A673 (cell line): Measurements from ENCODE around the gene GOLGA1. TPM values are rescaled to one million over a fixed set of nuclear protein-coding genes. Genes with fewer than 3 reads are reported as not detected.
"Not testable (repeated sequence)": the region's sequence is repeated elsewhere in the genome, so short reads cannot be mapped to it uniquely, and the experiment has no call there.

Source experiments
- BruUV-seq: library from RNA; stranded (reverse); fragments of 400-500 nt; replicated peaks from 2 replicates; lab custom pipeline; 2021; lab: Mats Ljungman, UMichigan
- CTCF ChIA-PET: fragments of 300-600 bp; sonication (Branson Sonifier 250); formaldehyde crosslinking; loops from one replicate; lab custom pipeline; 2022; ENCODE audit warnings: antibody characterized with exemption; lab: Charles Lee
- POLR2A ChIA-PET: fragments of 300-600 bp; sonication (Branson Sonifier 250); formaldehyde crosslinking; loops from one replicate; lab custom pipeline; 2022; ENCODE audit warnings: antibody characterized with exemption; ENCODE audit not compliant: low non-redundant PET; lab: Charles Lee
- DNase-seq: peaks from one replicate; pipeline ENCODE4 v3.0.0-alpha.2; 2015; ENCODE audit warnings: low spot score
- H3K27ac ChIP-seq: fragments of 200-600 bp; sonication (generic); 2 replicates; pipeline ENCODE4 v1.5.1; 2016; ENCODE audit warnings: mixed run types, low read depth, mild to moderate bottlenecking, mixed read lengths, antibody characterized with exemption, low read length; ENCODE audit not compliant: poor library complexity, severe bottlenecking
- H3K27me3 ChIP-seq: fragments of 200-600 bp; sonication (generic); replicated peaks from 2 replicates; pipeline ENCODE4 v1.6.1; 2017; ENCODE audit warnings: mixed run types, low read depth, mild to moderate bottlenecking, mixed read lengths, antibody characterized with exemption, low read length; ENCODE audit not compliant: insufficient read depth, poor library complexity
- H3K36me3 ChIP-seq: fragments of 200-600 bp; sonication (generic); 2 replicates; pipeline ENCODE4 v1.6.1; 2016; ENCODE audit warnings: mixed run types, mild to moderate bottlenecking, mixed read lengths, antibody characterized with exemption, low read length; ENCODE audit not compliant: insufficient read depth, poor library complexity, severe bottlenecking
- H3K4me1 ChIP-seq: fragments of 200-600 bp; sonication (generic); 2 replicates; pipeline ENCODE4 v1.6.1; 2017; ENCODE audit warnings: mixed run types, mild to moderate bottlenecking, mixed read lengths, antibody characterized with exemption, low read length; ENCODE audit not compliant: insufficient read depth, poor library complexity, severe bottlenecking
- H3K4me3 ChIP-seq: fragments of 200-600 bp; sonication (generic); 2 replicates; pipeline ENCODE4 v1.5.1; 2016; ENCODE audit warnings: low read depth, mixed run types, mild to moderate bottlenecking, mixed read lengths, low read length; ENCODE audit not compliant: poor library complexity, severe bottlenecking
- H3K9me3 ChIP-seq: fragments of 200-600 bp; sonication (generic); 2 replicates; pipeline ENCODE4 v1.6.1; 2016; ENCODE audit warnings: mixed run types, low read depth, mild to moderate bottlenecking, mixed read lengths, antibody characterized with exemption, low read length; ENCODE audit not compliant: poor library complexity, severe bottlenecking
- EZH2 ChIP-seq: fragments of 200-600 bp; sonication (generic); IDR thresholded peaks from 2 replicates; pipeline ENCODE4 v1.6.1; 2017; ENCODE audit warnings: borderline replicate concordance, low read depth, mild to moderate bottlenecking, mixed read lengths, antibody characterized with exemption, low read length; ENCODE audit not compliant: poor library complexity, severe bottlenecking
- intact Hi-C: fragments of 100-400 bp; cut with micrococcal nuclease; formaldehyde crosslinking; loops from one replicate; pipeline ENCODE4 v1.10.0; 2022; ENCODE audit not compliant: unreplicated experiment
- total RNA-seq: library from RNA; stranded (reverse); gene quantifications from 2 replicates; pipeline ENCODE4 v1.2.3, GENCODE V29; 2021
- TF ChIP-seq, protein P1 (sequence below): fragments of 300-800, 200-600 bp; sonication (generic); conservative IDR thresholded peaks from 2 replicates; pipeline ENCODE4 v1.5.1; 2017; ENCODE audit warnings: low read depth, mild to moderate bottlenecking, antibody characterized with exemption, low read length, moderate library complexity, mixed read lengths

Gene GOLGA1
- total RNA-seq, 1 experiment from 2014 or later = 21.7 TPM

DNA sequence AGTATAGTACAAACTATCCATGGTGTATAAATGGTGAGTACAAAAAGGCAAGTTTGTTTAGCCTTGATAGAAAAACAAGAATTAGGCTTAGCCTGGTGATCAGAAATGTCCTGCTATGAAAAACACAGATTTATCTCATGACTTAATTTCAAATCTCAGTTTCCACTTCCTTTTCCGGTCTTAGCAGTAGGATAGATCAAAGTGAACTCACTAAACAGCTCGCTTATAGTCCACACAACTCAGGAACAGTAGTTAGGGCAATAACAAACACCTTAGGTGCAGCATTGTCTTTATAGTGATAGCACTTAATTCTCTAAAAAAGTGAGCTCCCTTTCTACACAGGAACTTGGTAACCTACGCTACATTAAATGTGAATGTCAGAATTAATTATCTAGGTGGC lies 11.4 kb downstream of the GOLGA1 start:
- ChIA-PET POLR2A (no interaction called here), CTCF (no interaction called here)
- Histone ChIP-seq H3K27me3 (no peaks in the 10 kb centered on the region), H3K27ac (no peak overlapping the region), H3K9me3 (no peaks in the 10 kb centered on the region), H3K4me1 (no peaks in the 10 kb centered on the region), H3K36me3 (peaks cover 6% of the 10 kb centered on the region), H3K4me3 (no peak overlapping the region)
- no peak for TF ChIP-seq EZH2
- TF ChIP-seq, protein P1, sequence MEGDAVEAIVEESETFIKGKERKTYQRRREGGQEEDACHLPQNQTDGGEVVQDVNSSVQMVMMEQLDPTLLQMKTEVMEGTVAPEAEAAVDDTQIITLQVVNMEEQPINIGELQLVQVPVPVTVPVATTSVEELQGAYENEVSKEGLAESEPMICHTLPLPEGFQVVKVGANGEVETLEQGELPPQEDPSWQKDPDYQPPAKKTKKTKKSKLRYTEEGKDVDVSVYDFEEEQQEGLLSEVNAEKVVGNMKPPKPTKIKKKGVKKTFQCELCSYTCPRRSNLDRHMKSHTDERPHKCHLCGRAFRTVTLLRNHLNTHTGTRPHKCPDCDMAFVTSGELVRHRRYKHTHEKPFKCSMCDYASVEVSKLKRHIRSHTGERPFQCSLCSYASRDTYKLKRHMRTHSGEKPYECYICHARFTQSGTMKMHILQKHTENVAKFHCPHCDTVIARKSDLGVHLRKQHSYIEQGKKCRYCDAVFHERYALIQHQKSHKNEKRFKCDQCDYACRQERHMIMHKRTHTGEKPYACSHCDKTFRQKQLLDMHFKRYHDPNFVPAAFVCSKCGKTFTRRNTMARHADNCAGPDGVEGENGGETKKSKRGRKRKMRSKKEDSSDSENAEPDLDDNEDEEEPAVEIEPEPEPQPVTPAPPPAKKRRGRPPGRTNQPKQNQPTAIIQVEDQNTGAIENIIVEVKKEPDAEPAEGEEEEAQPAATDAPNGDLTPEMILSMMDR = no peak
- BruUV-seq = no TSS peak
- intact Hi-C loops = no loop called here
- DNase-seq = no peak

DNA sequence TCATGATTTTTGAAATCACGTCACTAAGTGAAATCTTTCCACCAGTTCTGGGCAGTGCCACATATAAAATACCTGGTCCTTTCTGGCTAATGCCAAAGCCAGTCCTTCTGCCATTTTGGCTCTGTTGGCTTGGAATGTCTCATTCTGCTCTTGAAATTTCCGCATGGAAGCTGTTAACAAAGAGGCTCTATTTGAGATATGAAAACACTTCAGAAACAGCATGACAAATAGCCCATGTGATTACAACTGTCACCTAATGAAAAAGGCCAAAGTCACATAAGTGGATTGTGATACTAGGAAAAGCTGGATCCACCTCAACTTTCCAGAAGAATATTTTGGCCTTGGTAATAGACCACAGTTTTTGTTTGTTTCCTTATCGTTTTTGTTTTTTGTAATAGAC lies 12.8 kb downstream of the GOLGA1 start:
- no peaks in the 10 kb centered on the region for H3K27me3 ChIP-seq
- H3K36me3 ChIP-seq = peaks cover 6% of the 10 kb centered on the region
- no peak overlapping the region for H3K27ac ChIP-seq
- H3K4me1 ChIP-seq = no peaks in the 10 kb centered on the region
- BruUV-seq = no TSS peak
- intact Hi-C loops = no loop called here
- H3K4me3 ChIP-seq = no peak overlapping the region
- no peak for DNase-seq
- H3K9me3 ChIP-seq = no peaks in the 10 kb centered on the region
- ChIA-PET POLR2A (no interaction called here), CTCF (no interaction called here)
- TF ChIP-seq, protein P1 = no peak
- TF ChIP-seq EZH2 = no peak

DNA sequence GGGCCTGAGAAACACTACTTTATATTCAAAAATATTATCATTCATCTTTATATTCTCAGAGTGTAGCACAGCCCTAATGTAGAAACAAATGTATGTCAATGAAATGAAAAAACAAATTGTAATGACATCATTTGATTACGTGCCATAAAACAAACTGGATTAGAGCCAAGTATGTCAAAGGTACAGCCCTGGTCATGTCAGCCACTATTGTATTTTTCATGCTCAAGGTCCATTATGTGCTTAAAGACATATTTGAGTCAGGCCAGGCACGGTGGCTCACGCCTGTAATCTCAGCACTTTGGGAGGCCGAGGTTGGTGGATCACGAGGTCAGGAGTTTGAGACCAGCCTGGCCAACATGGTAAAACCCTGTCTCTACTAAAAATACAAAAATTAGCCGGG lies 20.5 kb downstream of the GOLGA1 start:
- H3K4me1 ChIP-seq, H3K4me3 ChIP-seq, CTCF ChIA-PET, DNase-seq, H3K27me3 ChIP-seq, BruUV-seq, intact Hi-C loops, H3K27ac ChIP-seq, H3K9me3 ChIP-seq, POLR2A ChIA-PET: not testable (repeated sequence)
- H3K36me3 ChIP-seq = peaks cover 13% of the 10 kb centered on the region

DNA sequence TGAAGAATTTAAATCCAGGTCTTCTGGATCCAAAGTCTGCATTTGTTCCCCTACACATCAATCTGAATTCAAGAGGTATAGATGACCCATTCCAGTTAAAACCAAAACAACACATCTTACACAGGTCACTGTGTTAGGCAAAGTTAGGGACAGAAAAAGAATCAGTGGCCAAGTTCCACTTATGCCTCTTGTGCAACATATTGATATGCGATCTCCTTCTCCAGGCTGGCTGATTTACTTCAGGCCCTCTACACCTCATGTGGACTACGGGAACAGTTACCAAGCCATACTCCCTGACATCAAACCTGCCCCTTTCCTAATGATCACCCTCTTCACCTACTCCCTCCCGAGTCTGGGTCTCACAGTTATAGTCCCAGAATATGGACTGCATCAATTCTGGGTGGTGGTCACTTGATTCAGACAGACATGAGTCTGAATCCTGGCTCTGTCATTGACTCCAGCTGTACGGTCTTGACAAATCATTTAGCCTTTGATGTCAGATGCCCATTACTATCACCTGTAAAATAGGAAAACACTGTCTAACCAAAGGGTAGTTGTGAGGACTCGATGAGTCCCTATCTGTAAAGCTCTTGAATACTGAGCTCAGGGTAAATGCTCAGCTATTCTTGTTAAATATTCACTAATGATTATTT lies 26.0 kb downstream of the GOLGA1 start:
- POLR2A ChIA-PET = no interaction called here
- intact Hi-C loops = no loop called here
- no TSS peak for BruUV-seq
- H3K9me3 ChIP-seq = no peaks in the 10 kb centered on the region
- CTCF ChIA-PET = no interaction called here
- H3K27ac ChIP-seq = no peak overlapping the region
- no peak overlapping the region for H3K4me3 ChIP-seq
- H3K4me1 ChIP-seq = no peaks in the 10 kb centered on the region
- no peaks in the 10 kb centered on the region for H3K27me3 ChIP-seq
- no peaks in the 10 kb centered on the region for H3K36me3 ChIP-seq
- DNase-seq = no peak
- TF ChIP-seq, protein P1 = no peak
- TF ChIP-seq EZH2 = no peak
